ENCODE measurements around the gene MYO5B. TPM values are rescaled to one million over a fixed set of nuclear protein-coding genes. Genes with fewer than 3 reads are reported as not detected.
"Not testable (repeated sequence)": the region's sequence is repeated elsewhere in the genome, so short reads cannot be mapped to it uniquely, and the experiment has no call there.

The MYO5B gene
- total and polyA plus RNA-seq, 10 of the 15 experiments (the other 5 are each of a cell fraction or from before 2014, with no cell fraction given) = 2.5 to 4.5 (median 3.3) TPM

GRCh38 chr18:50094786-50095185 lies 100.2 kb downstream of the MYO5B start:
- intact Hi-C loops (cut with micrococcal nuclease; ENCODE audit: unreplicated experiment) = loop anchor here (5.0 kb wide), 1 partner anchor 98 kb away; no protein-coding TSS in a partner anchor
- H2AFZ ChIP-seq (ENCODE audit: control insufficient read depth, low read depth, low read length); H3K9me3 ChIP-seq (replicated peaks; ENCODE audit: control insufficient read depth, insufficient read depth, low read length); DNase-seq (ENCODE audit: low read depth, low spot score); ATAC-seq; BruUV-seq (replicated peaks); H3K4me1 ChIP-seq (ENCODE audit: control insufficient read depth, insufficient read depth, low read length); H3K27ac ChIP-seq (ENCODE audit: control insufficient read depth, insufficient read depth); H3K9ac ChIP-seq (ENCODE audit: control insufficient read depth, insufficient read depth, low read length); H3K36me3 ChIP-seq (ENCODE audit: control insufficient read depth in 2 of 2, insufficient read depth in 2 of 2, low read length in 1 of 2); H4K20me1 ChIP-seq (ENCODE audit: control insufficient read depth, insufficient read depth); H3K4me3 ChIP-seq; H3K4me2 ChIP-seq (ENCODE audit: control insufficient read depth, insufficient read depth); POLR2A ChIA-PET; H3K27me3 ChIP-seq (replicated peaks in 1 of 2; ENCODE audit: control insufficient read depth in 2 of 2, insufficient read depth in 2 of 2, low read length in 1 of 2); FAIRE-seq; H3K79me2 ChIP-seq (ENCODE audit: control insufficient read depth, insufficient read depth, low read length); in situ Hi-C loops (cut with MboI): not testable (repeated sequence)
- RAD21 ChIA-PET (ENCODE audit: unreplicated experiment) = interaction anchor here (1.4 kb wide), 1 partner anchor 36 kb away, joined by 3 read pairs; no protein-coding TSS in a partner anchor
- TF ChIP-seq PKNOX1 (IDR thresholded peaks at IDR 0.05) = peak; percentile 66
- CTCF ChIA-PET = interaction anchor here (0.7 to 1.7 kb wide), 3 partner anchors 10 to 262 kb away, joined by 3 to 6 read pairs (median 4); no protein-coding TSS in a partner anchor
- SMC1A ChIA-PET (ENCODE audit: uncharacterized antibody, unreplicated experiment) = interaction anchor here (0.7 to 2.4 kb wide), 3 partner anchors 12 to 97 kb away, joined by 3 to 7 read pairs (median 4); no protein-coding TSS in a partner anchor
- WGBS (ENCODE audit: insufficient coverage, insufficient replicate concordance, low lambda C conversion rate, missing lambda C conversion rate) = 10% methylated on average over 5 of the region's 5 CpGs

GRCh38 chr18:50094221-50094773 lies 100.7 kb downstream of the MYO5B start:
- ChIA-PET POLR2A (no interaction called here), SMC1A (ENCODE audit: uncharacterized antibody, unreplicated experiment) (interaction anchor here (0.7 to 2.4 kb wide), 2 partner anchors 36 to 98 kb away, joined by 3 to 7 read pairs; no protein-coding TSS in a partner anchor), CTCF (interaction anchor here (0.7 to 1.7 kb wide), 2 partner anchors 36 to 263 kb away, joined by 3 to 6 read pairs; no protein-coding TSS in a partner anchor), RAD21 (ENCODE audit: unreplicated experiment) (no interaction called here)
- no peaks in the 10 kb centered on the region for H4K20me1 ChIP-seq (ENCODE audit: control insufficient read depth, insufficient read depth)
- DNase-seq (ENCODE audit: low read depth, low spot score) = no peak
- FAIRE-seq = no peak
- H3K4me2 ChIP-seq (ENCODE audit: control insufficient read depth, insufficient read depth) = no peak overlapping the region
- no peak overlapping the region for H2AFZ ChIP-seq (ENCODE audit: control insufficient read depth, low read depth, low read length)
- H3K9me3 ChIP-seq (replicated peaks; ENCODE audit: control insufficient read depth, insufficient read depth, low read length) = no peaks in the 10 kb centered on the region
- in situ Hi-C loops (cut with MboI) = no loop called here
- no peak overlapping the region for H3K9ac ChIP-seq (ENCODE audit: control insufficient read depth, insufficient read depth, low read length)
- H3K27ac ChIP-seq (ENCODE audit: control insufficient read depth, insufficient read depth) = no peak overlapping the region
- intact Hi-C loops (cut with micrococcal nuclease; ENCODE audit: unreplicated experiment) = no loop called here
- BruUV-seq (replicated peaks) = no TSS peak
- H3K4me3 ChIP-seq = no peak overlapping the region
- WGBS (ENCODE audit: insufficient coverage, insufficient replicate concordance, low lambda C conversion rate, missing lambda C conversion rate) = 2% methylated on average over 2 of the region's 2 CpGs
- H3K36me3 ChIP-seq (ENCODE audit: control insufficient read depth in 2 of 2, insufficient read depth in 2 of 2, low read length in 1 of 2) = no peaks in the 10 kb centered on the region
- peaks cover 0 to 2% of the 10 kb centered on the region in 2 experiments; a peak in 1 of 4 replicates for H3K27me3 ChIP-seq (replicated peaks in 1 of 2; ENCODE audit: control insufficient read depth in 2 of 2, insufficient read depth in 2 of 2, low read length in 1 of 2)
- no peaks in the 10 kb centered on the region for H3K79me2 ChIP-seq (ENCODE audit: control insufficient read depth, insufficient read depth, low read length)
- ATAC-seq = no peak
- H3K4me1 ChIP-seq (ENCODE audit: control insufficient read depth, insufficient read depth, low read length) = no peaks in the 10 kb centered on the region
- no peak for TF ChIP-seq CHD4 (IDR thresholded peaks at IDR 0.05)
- peak; percentile 65 for TF ChIP-seq MEF2B (IDR thresholded peaks at IDR 0.05; ENCODE audit: partially characterized antibody, poor library complexity, severe bottlenecking)
- no peak for TF ChIP-seq NFYB (IDR thresholded peaks at IDR 0.05; ENCODE audit: insufficient read depth, low read depth, low read length)
- no peak for TF ChIP-seq ETV6 (conservative IDR thresholded peaks at IDR 0.05 in 1 of 2, IDR thresholded peaks at IDR 0.05 in 1 of 2; ENCODE audit: borderline replicate concordance in 1 of 2, low read depth in 1 of 2)
- TF ChIP-seq FOS (IDR thresholded peaks at IDR 0.05; ENCODE audit: borderline replicate concordance, extremely low read depth, insufficient read length) = no peak
